GM23338 (cell line): ENCODE measurements around the gene C12orf56. TPM values are rescaled to one million over a fixed set of nuclear protein-coding genes. Genes with fewer than 3 reads are reported as not detected.
"Not testable (repeated sequence)": the region's sequence is repeated elsewhere in the genome, so short reads cannot be mapped to it uniquely, and the experiment has no call there.

ENCODE experiments used
- ATAC-seq: fragments of 200-7000 bp; cut with Tn5 transposase; 3 replicates; pipeline ENCODE4 v1.9.1; 2020
- DNase-seq: peaks from one replicate; pipeline ENCODE4 v3.0.0-alpha.2; 2015; ENCODE audit warnings: low spot score
- H2AFZ ChIP-seq: fragments of 200-600 bp; sonication (generic); 2 replicates; pipeline ENCODE4 v1.8.0; 2016; ENCODE audit warnings: antibody characterized with exemption, mild to moderate bottlenecking, moderate library complexity
- H3F3A ChIP-seq: fragments of 200-600 bp; sonication (generic); replicated peaks from 2 replicates; pipeline ENCODE4 v1.8.0; 2017; ENCODE audit warnings: antibody characterized with exemption, mixed run types, low read depth
- H3K27ac ChIP-seq: fragments of 200-600 bp; sonication (generic); 2 replicates; pipeline ENCODE4 v1.6.1; 2016; ENCODE audit warnings: low read depth
- H3K27me3 ChIP-seq: fragments of 200-600 bp; sonication (generic); 2 replicates; pipeline ENCODE4 v1.8.0; 2016; ENCODE audit warnings: mild to moderate bottlenecking, mixed run types, moderate library complexity; ENCODE audit not compliant: insufficient read depth
- H3K36me3 ChIP-seq: fragments of 200-600 bp; sonication (generic); 2 replicates; pipeline ENCODE4 v1.8.0; 2016; ENCODE audit warnings: mild to moderate bottlenecking; ENCODE audit not compliant: insufficient read depth
- H3K4me1 ChIP-seq: fragments of 200-600 bp; sonication (generic); 2 replicates; pipeline ENCODE4 v1.8.0; 2016; ENCODE audit warnings: mild to moderate bottlenecking, moderate library complexity; ENCODE audit not compliant: insufficient read depth
- H3K4me2 ChIP-seq: fragments of 200-600 bp; sonication (generic); 2 replicates; pipeline ENCODE4 v1.7.1; 2017; ENCODE audit warnings: mixed run types
- H3K4me3 ChIP-seq: fragments of 200-600 bp; sonication (generic); 2 replicates; pipeline ENCODE4 v1.6.1; 2016; ENCODE audit warnings: mixed run types
- H3K79me2 ChIP-seq: fragments of 200-600 bp; sonication (generic); replicated peaks from 2 replicates; pipeline ENCODE4 v1.8.0; 2017; ENCODE audit warnings: mild to moderate bottlenecking; ENCODE audit not compliant: insufficient read depth
- H3K9me2 ChIP-seq: fragments of 200-600 bp; sonication (generic); 2 replicates; pipeline ENCODE4 v1.8.0; 2017; ENCODE audit not compliant: insufficient read depth
- H4K20me1 ChIP-seq: fragments of 200-600 bp; sonication (generic); replicated peaks from 2 replicates; pipeline ENCODE4 v1.8.0; 2017; ENCODE audit warnings: mild to moderate bottlenecking; ENCODE audit not compliant: insufficient read depth
- H3K27ac Mint-ChIP-seq: 2 replicates; pipeline ENCODE4 v1.8.0; 2020; ENCODE audit warnings: inconsistent platforms, mild to moderate bottlenecking, moderate library complexity, mixed read lengths
- H3K27me3 Mint-ChIP-seq: 3 replicates; pipeline ENCODE4 v1.8.0; 2022; ENCODE audit warnings: low read depth, mild to moderate bottlenecking, moderate library complexity, mixed read lengths, inconsistent platforms; ENCODE audit not compliant: insufficient read depth, poor library complexity
- H3K36me3 Mint-ChIP-seq: 3 replicates; pipeline ENCODE4 v1.8.0; 2021; ENCODE audit warnings: low read depth, mild to moderate bottlenecking, inconsistent platforms, moderate library complexity, mixed read lengths
- H3K4me1 Mint-ChIP-seq: 3 replicates; pipeline ENCODE4 v1.8.0; 2020; ENCODE audit warnings: mild to moderate bottlenecking, inconsistent platforms, mixed read lengths
- H3K4me3 Mint-ChIP-seq: 3 replicates; pipeline ENCODE4 v1.8.0; 2021; ENCODE audit warnings: moderate library complexity, mild to moderate bottlenecking, inconsistent platforms, mixed read lengths
- H3K9me3 Mint-ChIP-seq: 3 replicates; pipeline ENCODE4 v1.8.0; 2020; ENCODE audit warnings: moderate library complexity, mild to moderate bottlenecking, inconsistent platforms, mixed read lengths
- CREB1 ChIP-seq: fragments of 250-450 bp; sonication (Bioruptor Pico); IDR thresholded peaks from 2 replicates; pipeline ENCODE4 v1.5.0; 2020; ENCODE audit warnings: low read depth, mild to moderate bottlenecking, moderate library complexity
- EZH2 ChIP-seq: fragments of 200-600 bp; sonication (generic); IDR thresholded peaks from one replicate; pipeline ENCODE4 v1.8.0; 2017; ENCODE audit warnings: antibody characterized with exemption, mild to moderate bottlenecking, low read depth; ENCODE audit not compliant: unreplicated experiment
- EZH2phosphoT487 ChIP-seq: fragments of 200-600 bp; sonication (generic); IDR thresholded peaks from one replicate; pipeline ENCODE4 v1.8.1; 2018; ENCODE audit warnings: antibody characterized with exemption; ENCODE audit not compliant: unreplicated experiment
- ZNF331 ChIP-seq: fragments of 250-450 bp; sonication (Bioruptor Pico); IDR thresholded peaks from 2 replicates; pipeline ENCODE4 v1.5.0; 2020; ENCODE audit warnings: low read depth, mild to moderate bottlenecking, moderate library complexity
- ZNF462 ChIP-seq: fragments of 250-450 bp; sonication (Bioruptor Pico); IDR thresholded peaks from 2 replicates; pipeline ENCODE4 v1.5.0; 2020; ENCODE audit warnings: mild to moderate bottlenecking, moderate library complexity
- polyA plus RNA-seq: library from polyadenylated mRNA; unstranded; fragments of >200 nt; fragmentation: Nextera tagmentation; extraction: Ambion mirVana; gene quantifications from 2 replicates; pipeline ENCODE4 v1.2.1, GENCODE V29; 2016
- total RNA-seq: library from RNA; depleted of rRNA; stranded (reverse); fragments of >200 nt; shearing (Covaris generic); gene quantifications from 2 replicates; pipeline ENCODE4 v1.2.3, GENCODE V29; 2014
- TF ChIP-seq, protein P1 (sequence below): IDR thresholded peaks from one replicate; pipeline ENCODE4 v1.6.1; 2018; ENCODE audit warnings: antibody characterized with exemption; ENCODE audit not compliant: unreplicated experiment

C12orf56 gene
- total and polyA plus RNA-seq, 2 experiments from 2014 or later, result 6.4 to 9.3 TPM

DNA sequence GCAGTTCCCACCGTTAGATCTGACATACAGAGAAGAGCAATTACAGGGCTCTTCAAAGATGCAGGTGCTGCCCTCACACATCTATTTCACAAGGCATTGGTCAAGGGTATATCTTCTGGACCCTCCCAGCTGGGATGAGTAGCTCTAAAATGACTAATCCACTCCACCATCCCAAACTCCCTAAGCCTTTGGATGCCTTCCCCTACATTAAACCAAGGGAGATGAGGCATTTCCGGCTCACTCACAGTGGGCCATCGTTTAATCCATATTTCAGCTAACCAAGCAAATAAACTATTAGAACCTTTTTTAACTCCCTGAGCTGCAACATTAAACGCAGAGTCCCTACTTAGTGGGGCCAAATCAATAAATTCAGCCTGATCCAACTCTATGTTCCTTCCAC is 45.9 kb downstream of the C12orf56 start:
- H3K9me3 Mint-ChIP-seq, result peaks cover 33% of the 10 kb centered on the region

GRCh38 chr12:64340546-64340945 is 50.0 kb downstream of the C12orf56 start:
- Mint-ChIP-seq H3K9me3 (peaks cover 16% of the 10 kb centered on the region), H3K36me3 (peaks cover 29% of the 10 kb centered on the region; the same call in 2 of the 3 replicates)
- not testable (repeated sequence) for H3F3A ChIP-seq, H3K4me2 ChIP-seq, H4K20me1 ChIP-seq, H3K4me3 ChIP-seq, H3K79me2 ChIP-seq, H3K27ac ChIP-seq, H3K4me1 ChIP-seq, H3K9me2 ChIP-seq, H3K27me3 Mint-ChIP-seq, H3K27ac Mint-ChIP-seq, H3K4me3 Mint-ChIP-seq, H3K27me3 ChIP-seq, H3K4me1 Mint-ChIP-seq, H2AFZ ChIP-seq, ATAC-seq, H3K36me3 ChIP-seq, DNase-seq

More for the DNA sequence above, 45.9 kb downstream of the C12orf56 start:
- H3K4me1 Mint-ChIP-seq, H3K79me2 ChIP-seq, H3K27me3 ChIP-seq, H3K9me2 ChIP-seq, H3K4me3 Mint-ChIP-seq, H3K27ac Mint-ChIP-seq, H3K4me3 ChIP-seq, H4K20me1 ChIP-seq, H3K27me3 Mint-ChIP-seq, H3F3A ChIP-seq, ATAC-seq, DNase-seq, H3K4me1 ChIP-seq, H3K27ac ChIP-seq, H2AFZ ChIP-seq, H3K4me2 ChIP-seq: not testable (repeated sequence)
- peaks cover 56% of the 10 kb centered on the region; the same call in 2 of the 3 replicates for H3K36me3 Mint-ChIP-seq
- peaks cover 14% of the 10 kb centered on the region for H3K36me3 ChIP-seq

- Mint-ChIP-seq H3K4me3 (no peak overlapping the region), H3K27ac (no peak overlapping the region), H3K36me3 (peaks cover 8% of the 10 kb centered on the region; the same call in 2 of the 3 replicates), H3K4me1 (no peaks in the 10 kb centered on the region), H3K9me3 (peaks cover 7% of the 10 kb centered on the region; the same call in 1 of the 3 replicates), H3K27me3 (no peaks in the 10 kb centered on the region)
- ATAC-seq, result no peak
- Histone ChIP-seq H3K27ac (no peak overlapping the region), H3K79me2 (no peaks in the 10 kb centered on the region), H3K36me3 (no peaks in the 10 kb centered on the region), H3K9me2 (no peaks in the 10 kb centered on the region), H3K4me1 (no peaks in the 10 kb centered on the region), H3K4me2 (no peak overlapping the region), H2AFZ (no peak overlapping the region), H4K20me1 (no peaks in the 10 kb centered on the region), H3K4me3 (no peak overlapping the region), H3K27me3 (no peaks in the 10 kb centered on the region), H3F3A (no peaks in the 10 kb centered on the region)
- no peak for DNase-seq
- TF ChIP-seq EZH2 (no peak), ZNF462 (CRISPR knock-in tag) (no peak), EZH2phosphoT487 (no peak), ZNF331 (no peak), CREB1 (CRISPR knock-in tag) (no peak)
- TF ChIP-seq, protein P1, sequence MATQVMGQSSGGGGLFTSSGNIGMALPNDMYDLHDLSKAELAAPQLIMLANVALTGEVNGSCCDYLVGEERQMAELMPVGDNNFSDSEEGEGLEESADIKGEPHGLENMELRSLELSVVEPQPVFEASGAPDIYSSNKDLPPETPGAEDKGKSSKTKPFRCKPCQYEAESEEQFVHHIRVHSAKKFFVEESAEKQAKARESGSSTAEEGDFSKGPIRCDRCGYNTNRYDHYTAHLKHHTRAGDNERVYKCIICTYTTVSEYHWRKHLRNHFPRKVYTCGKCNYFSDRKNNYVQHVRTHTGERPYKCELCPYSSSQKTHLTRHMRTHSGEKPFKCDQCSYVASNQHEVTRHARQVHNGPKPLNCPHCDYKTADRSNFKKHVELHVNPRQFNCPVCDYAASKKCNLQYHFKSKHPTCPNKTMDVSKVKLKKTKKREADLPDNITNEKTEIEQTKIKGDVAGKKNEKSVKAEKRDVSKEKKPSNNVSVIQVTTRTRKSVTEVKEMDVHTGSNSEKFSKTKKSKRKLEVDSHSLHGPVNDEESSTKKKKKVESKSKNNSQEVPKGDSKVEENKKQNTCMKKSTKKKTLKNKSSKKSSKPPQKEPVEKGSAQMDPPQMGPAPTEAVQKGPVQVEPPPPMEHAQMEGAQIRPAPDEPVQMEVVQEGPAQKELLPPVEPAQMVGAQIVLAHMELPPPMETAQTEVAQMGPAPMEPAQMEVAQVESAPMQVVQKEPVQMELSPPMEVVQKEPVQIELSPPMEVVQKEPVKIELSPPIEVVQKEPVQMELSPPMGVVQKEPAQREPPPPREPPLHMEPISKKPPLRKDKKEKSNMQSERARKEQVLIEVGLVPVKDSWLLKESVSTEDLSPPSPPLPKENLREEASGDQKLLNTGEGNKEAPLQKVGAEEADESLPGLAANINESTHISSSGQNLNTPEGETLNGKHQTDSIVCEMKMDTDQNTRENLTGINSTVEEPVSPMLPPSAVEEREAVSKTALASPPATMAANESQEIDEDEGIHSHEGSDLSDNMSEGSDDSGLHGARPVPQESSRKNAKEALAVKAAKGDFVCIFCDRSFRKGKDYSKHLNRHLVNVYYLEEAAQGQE, result no peak
Observed at GRCh38 chr12:64335886-64336466, 54.6 kb downstream of the C12orf56 start.
